DOHH2 (cell line): ENCODE measurements around the gene ARHGAP33.

Source experiments
- EZH2phosphoT487 ChIP-seq: fragments of 200-600 bp; sonication (generic); IDR thresholded peaks from 2 replicates; pipeline ENCODE4 v1.6.1; 2017; ENCODE audit warnings: borderline replicate concordance, mild to moderate bottlenecking, antibody characterized with exemption, low read length, moderate library complexity, mixed read lengths
- TF ChIP-seq, protein P1 (sequence below): fragments of 200-600 bp; sonication (generic); IDR thresholded peaks from one replicate; pipeline ENCODE4 v1.5.1; 2014; ENCODE audit warnings: antibody characterized with exemption, mild to moderate bottlenecking, low read depth, low read length; ENCODE audit not compliant: poor library complexity, severe bottlenecking

DNA sequence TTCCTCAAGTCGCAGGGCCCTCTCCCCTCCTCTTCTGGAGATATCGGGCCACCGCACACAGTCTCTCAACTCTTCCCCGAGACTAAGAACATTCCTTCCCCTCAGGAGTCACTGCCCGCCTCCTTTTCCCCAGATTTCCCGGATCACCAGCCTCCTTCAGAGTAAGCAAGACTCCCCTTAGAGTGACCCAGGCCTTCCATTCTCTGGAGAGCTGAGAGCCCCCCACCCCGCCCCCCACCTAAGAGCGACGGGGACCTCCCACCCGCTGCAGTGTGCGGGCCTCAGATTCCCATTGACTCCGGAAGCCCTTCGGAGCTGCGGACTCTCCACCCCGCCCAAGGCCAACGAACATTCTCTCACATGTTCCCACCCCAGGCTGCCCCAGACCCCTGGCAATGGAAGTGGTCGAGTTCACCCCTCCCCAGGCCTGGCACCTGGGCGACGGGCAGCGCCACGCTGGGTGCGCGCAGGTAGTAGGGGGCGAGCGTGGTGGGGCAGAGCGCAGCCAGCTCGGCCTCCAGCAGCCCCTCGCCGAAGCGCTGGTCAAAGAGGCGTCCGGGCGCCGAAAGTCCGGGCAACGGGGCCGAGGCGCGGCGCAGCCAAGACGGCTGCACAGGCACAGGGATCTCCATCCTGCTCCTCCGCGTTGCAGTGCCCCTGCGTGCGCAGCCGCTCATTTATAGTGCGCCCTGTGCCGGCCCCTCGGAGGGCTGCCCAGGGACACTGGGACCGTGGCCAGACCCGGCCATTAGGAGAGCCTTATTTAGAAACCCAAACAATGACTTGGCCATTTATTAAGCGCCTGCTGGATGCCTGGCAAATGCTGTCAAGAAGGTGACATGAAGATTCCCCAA is 18.8 kb upstream of the ARHGAP33 start, which contains the start of gene HSPB6:
- TF ChIP-seq, protein P1, sequence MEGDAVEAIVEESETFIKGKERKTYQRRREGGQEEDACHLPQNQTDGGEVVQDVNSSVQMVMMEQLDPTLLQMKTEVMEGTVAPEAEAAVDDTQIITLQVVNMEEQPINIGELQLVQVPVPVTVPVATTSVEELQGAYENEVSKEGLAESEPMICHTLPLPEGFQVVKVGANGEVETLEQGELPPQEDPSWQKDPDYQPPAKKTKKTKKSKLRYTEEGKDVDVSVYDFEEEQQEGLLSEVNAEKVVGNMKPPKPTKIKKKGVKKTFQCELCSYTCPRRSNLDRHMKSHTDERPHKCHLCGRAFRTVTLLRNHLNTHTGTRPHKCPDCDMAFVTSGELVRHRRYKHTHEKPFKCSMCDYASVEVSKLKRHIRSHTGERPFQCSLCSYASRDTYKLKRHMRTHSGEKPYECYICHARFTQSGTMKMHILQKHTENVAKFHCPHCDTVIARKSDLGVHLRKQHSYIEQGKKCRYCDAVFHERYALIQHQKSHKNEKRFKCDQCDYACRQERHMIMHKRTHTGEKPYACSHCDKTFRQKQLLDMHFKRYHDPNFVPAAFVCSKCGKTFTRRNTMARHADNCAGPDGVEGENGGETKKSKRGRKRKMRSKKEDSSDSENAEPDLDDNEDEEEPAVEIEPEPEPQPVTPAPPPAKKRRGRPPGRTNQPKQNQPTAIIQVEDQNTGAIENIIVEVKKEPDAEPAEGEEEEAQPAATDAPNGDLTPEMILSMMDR = no peak
- no peak for TF ChIP-seq EZH2phosphoT487
